RWPE1 (cell line): Measurements from ENCODE around the gene NFIB.

ENCODE experiments used
- CTCF ChIA-PET: fragments of 350-600 bp; sonication (Branson Sonifier 250); formaldehyde crosslinking; extraction: SDS; loops from one replicate; lab custom pipeline; 2021; lab: Yijun Ruan, JAX
- POLR2A ChIA-PET: fragments of 400-600 bp; formaldehyde crosslinking; extraction: SDS; loops from one replicate; lab custom pipeline; 2020; ENCODE audit warnings: antibody characterized with exemption; ENCODE audit not compliant: low non-redundant PET; lab: Yijun Ruan, JAX
- DNase-seq: peaks from one replicate; pipeline ENCODE4 v3.0.0; 2012; ENCODE audit warnings: low spot score
- H3K27ac ChIP-seq: fragments of 450-650 bp; 2 replicates; pipeline ENCODE4 v1.5.1; 2017
- TF ChIP-seq, protein P1 (sequence below): fragments of 450-650 bp; conservative IDR thresholded peaks from 2 replicates; pipeline ENCODE4 v1.5.1; 2017; ENCODE audit warnings: low read depth, mild to moderate bottlenecking

NFIB gene

DNA sequence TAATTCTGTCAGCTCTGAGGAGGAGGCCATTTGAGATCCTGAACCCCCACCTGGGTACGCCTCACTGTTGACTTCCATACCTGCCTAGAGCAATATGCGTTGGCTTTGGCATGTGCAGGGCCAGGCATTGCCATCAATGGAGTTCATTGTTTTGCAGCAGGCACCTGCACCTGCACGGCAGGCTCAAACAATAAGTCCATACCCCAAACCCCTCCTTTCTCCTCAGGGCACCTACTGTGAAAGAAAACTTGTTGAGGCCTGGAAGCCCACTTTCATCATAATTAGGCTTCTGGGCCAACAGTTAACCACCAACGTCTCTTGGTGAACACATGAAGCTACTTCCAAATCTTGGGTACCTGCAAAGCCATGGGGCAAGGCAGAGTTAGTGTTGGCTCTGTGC lies 238.7 kb downstream of the NFIB start:
- POLR2A ChIA-PET: no interaction called here
- no peak for DNase-seq
- TF ChIP-seq, protein P1, sequence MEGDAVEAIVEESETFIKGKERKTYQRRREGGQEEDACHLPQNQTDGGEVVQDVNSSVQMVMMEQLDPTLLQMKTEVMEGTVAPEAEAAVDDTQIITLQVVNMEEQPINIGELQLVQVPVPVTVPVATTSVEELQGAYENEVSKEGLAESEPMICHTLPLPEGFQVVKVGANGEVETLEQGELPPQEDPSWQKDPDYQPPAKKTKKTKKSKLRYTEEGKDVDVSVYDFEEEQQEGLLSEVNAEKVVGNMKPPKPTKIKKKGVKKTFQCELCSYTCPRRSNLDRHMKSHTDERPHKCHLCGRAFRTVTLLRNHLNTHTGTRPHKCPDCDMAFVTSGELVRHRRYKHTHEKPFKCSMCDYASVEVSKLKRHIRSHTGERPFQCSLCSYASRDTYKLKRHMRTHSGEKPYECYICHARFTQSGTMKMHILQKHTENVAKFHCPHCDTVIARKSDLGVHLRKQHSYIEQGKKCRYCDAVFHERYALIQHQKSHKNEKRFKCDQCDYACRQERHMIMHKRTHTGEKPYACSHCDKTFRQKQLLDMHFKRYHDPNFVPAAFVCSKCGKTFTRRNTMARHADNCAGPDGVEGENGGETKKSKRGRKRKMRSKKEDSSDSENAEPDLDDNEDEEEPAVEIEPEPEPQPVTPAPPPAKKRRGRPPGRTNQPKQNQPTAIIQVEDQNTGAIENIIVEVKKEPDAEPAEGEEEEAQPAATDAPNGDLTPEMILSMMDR: no peak
- H3K27ac ChIP-seq: no peak overlapping the region
- CTCF ChIA-PET: no interaction called here

DNA sequence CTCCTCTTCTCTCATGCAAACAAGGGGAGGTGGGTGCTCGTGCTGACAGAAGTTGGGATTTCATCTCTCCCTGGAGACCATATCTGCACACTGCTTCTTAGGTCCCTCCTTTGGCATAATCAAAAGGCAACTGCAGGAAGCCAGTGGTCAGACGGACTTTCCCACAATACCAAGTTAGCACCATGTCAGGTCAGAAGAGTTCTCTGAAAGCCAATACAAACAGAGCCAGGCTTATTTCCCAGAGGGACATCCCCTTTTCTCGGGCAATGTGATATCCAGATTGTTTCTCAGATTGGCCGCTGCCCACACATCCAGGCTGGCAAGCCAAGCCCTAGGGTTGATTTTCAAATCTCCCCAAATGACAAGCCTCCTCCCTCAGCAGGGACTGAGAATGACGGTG lies 241.1 kb downstream of the NFIB start:
- no peak overlapping the region for H3K27ac ChIP-seq
- DNase-seq: no peak
- ChIA-PET CTCF (no interaction called here), POLR2A (no interaction called here)
- TF ChIP-seq, protein P1: no peak

DNA sequence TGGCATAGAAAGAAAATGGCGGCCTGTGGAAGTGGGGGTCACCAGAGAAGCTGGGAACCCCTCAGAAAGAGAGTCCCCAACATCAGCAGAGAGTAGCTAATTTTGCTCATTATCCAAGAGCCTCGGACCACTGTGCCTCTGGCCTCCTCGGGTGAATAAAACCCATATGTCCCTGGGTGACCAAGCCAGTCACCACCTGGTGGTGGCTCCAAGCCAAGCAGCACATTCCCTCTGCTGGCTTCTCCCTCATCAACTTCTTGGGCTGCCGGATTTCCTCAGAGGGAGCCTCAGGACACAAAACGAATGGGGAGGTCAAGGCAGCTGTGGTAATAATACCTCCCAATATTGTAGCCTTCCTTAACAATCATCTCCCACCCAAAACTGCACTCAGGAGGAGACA lies 242.5 kb downstream of the NFIB start:
- ChIA-PET POLR2A (no interaction called here), CTCF (interaction anchor here (0.6 kb wide), 1 partner anchor 12 kb away, joined by 5 read pairs; no protein-coding TSS in a partner anchor)
- TF ChIP-seq, protein P1: no peak
- no peak overlapping the region for H3K27ac ChIP-seq
- no peak for DNase-seq

DNA sequence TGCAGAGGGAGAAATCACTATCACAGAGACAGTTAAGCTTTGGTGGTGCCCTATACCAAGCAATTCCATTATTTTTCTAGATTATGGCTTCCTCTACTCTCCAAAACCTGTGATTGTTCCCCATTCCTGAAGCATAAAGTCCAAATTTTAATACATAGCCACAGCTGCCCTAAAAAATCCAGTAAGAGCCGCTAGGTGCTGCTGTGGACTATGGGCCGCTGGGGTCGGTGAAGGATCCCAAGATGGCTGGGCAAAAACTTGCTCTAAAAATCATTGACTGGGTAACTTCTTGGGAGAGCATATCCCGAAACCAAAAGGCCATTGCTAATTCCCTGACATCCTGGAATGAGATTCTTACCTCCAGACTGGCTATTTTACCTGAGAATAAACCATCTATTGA lies 245.3 kb downstream of the NFIB start:
- no peak overlapping the region for H3K27ac ChIP-seq
- DNase-seq: no peak
- ChIA-PET CTCF (no interaction called here), POLR2A (no interaction called here)
- TF ChIP-seq, protein P1: no peak

DNA sequence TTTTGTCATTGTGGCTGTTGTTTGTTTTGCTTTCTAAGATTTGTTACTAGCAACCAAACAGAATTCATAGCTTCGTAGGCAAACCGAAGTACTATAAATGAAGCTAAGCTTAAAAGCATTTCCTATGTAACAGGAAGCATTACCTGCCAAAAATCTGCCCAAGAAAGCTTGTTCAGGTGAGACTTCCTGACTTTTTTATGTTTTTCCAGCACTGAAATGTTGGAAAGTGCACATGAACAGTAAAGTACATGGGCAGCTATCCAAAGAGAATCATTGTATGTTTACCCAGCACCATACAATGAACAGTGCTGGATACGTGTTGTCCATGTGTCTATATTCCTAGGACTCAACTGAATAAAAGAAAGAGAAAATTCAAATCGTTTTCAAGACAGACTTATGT lies 247.1 kb downstream of the NFIB start:
- TF ChIP-seq, protein P1: no peak
- CTCF ChIA-PET: no interaction called here
- H3K27ac ChIP-seq: no peak overlapping the region
- POLR2A ChIA-PET: no interaction called here
- no peak for DNase-seq

DNA sequence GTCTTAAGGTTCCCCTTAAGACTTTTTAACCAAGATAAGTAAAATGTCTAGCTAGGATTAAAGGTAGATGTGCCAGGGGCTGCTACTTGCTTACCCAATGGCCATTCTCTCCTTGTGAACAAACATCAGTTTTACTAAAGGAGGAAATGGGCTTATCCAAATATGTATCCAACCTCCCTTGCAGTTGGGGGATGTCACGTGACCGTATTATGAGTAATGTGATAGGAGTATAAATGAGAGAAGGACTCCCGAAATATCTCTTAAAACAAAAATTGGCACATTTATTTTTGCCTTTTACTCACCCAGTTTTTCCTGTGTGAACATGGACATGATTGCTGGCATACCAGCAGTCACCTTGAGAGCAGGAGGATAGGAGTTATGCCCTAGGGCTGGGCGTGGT lies 247.9 kb downstream of the NFIB start:
- TF ChIP-seq, protein P1: no peak
- DNase-seq: no peak
- no peak overlapping the region for H3K27ac ChIP-seq
- POLR2A ChIA-PET: no interaction called here
- CTCF ChIA-PET: no interaction called here

DNA sequence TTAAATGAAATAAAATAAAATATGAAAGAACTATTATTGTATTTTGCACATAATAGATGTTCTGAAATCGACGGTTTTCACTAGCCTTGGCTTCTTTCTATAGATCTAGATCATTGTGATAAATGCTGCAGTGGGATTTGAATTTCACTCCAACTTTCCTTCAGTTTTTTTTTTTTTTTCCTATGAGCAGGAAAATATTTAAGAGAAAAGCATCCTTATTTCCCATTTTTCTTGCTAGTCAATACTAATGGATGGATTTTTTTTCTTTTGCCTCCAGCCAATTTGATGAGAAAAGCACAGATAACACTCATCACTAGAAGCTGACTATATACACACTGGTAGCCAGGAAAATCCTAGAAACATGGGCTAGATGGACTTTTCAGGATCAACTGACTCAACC lies 249.0 kb downstream of the NFIB start:
- ChIA-PET POLR2A (no interaction called here), CTCF (interaction anchor here (0.6 kb wide), 2 partner anchors 24 to 617 kb away, joined by 3 read pairs; no protein-coding TSS in a partner anchor)
- DNase-seq: no peak
- H3K27ac ChIP-seq: no peak overlapping the region
- TF ChIP-seq, protein P1: no peak
